HEK293 (cell line): Measurements from ENCODE around the gene PPP1R14B.
A peak's percentile ranks its signal among the peaks of the same experiment; 100 is the strongest.

Experiments used
- CTCF ChIP-seq: fragments of 450-650 bp; formaldehyde crosslinking; IDR thresholded peaks from 2 replicates; pipeline ENCODE4 v1.5.1; 2016; ENCODE audit warnings: missing biosample characterization, missing genetic modification characterization
- FEZF1 ChIP-seq: fragments of 450-650 bp; formaldehyde crosslinking; IDR thresholded peaks from 2 replicates; pipeline ENCODE4 v1.5.1; 2016; ENCODE audit warnings: missing biosample characterization, missing genetic modification characterization
- GLIS1 ChIP-seq: fragments of 450-650 bp; formaldehyde crosslinking; IDR thresholded peaks from 2 replicates; pipeline ENCODE4 v1.5.1; 2016; ENCODE audit warnings: missing biosample characterization, missing genetic modification characterization
- KLF8 ChIP-seq: fragments of 450-650 bp; formaldehyde crosslinking; IDR thresholded peaks from 2 replicates; pipeline ENCODE4 v1.5.1; 2016; ENCODE audit warnings: missing biosample characterization, missing genetic modification characterization
- KLF9 ChIP-seq: fragments of 450-650 bp; formaldehyde crosslinking; IDR thresholded peaks from 2 replicates; pipeline ENCODE4 v1.5.1; 2016; ENCODE audit warnings: missing biosample characterization, missing genetic modification characterization, low read depth
- PATZ1 ChIP-seq: fragments of 450-650 bp; formaldehyde crosslinking; IDR thresholded peaks from 2 replicates; pipeline ENCODE4 v1.5.1; 2016; ENCODE audit warnings: missing biosample characterization, missing genetic modification characterization
- PBX3 ChIP-seq: sonication (generic); formaldehyde crosslinking; IDR thresholded peaks from 2 replicates; pipeline ENCODE4 v1.8.1; 2022; ENCODE audit warnings: mild to moderate bottlenecking, moderate library complexity, missing genetic modification reagents
- PRDM10 ChIP-seq: fragments of 450-650 bp; formaldehyde crosslinking; IDR thresholded peaks from 2 replicates; pipeline ENCODE4 v1.5.1; 2016; ENCODE audit warnings: missing biosample characterization, missing genetic modification characterization
- REPIN1 ChIP-seq: fragments of 450-650 bp; formaldehyde crosslinking; IDR thresholded peaks from 2 replicates; pipeline ENCODE4 v1.5.1; 2017; ENCODE audit warnings: missing biosample characterization, missing genetic modification characterization, low read depth
- ZBTB11 ChIP-seq: fragments of 450-650 bp; formaldehyde crosslinking; conservative IDR thresholded peaks from 2 replicates; pipeline ENCODE4 v1.5.1; 2016; ENCODE audit warnings: low read depth, missing biosample characterization, missing genetic modification characterization
- ZBTB17 ChIP-seq: fragments of 450-650 bp; formaldehyde crosslinking; IDR thresholded peaks from 2 replicates; pipeline ENCODE4 v1.5.1; 2016; ENCODE audit warnings: missing biosample characterization, missing genetic modification characterization
- ZBTB6 ChIP-seq: fragments of 450-650 bp; formaldehyde crosslinking; IDR thresholded peaks from 2 replicates; pipeline ENCODE4 v1.5.1; 2017; ENCODE audit warnings: missing biosample characterization, missing genetic modification characterization
- ZFP69B ChIP-seq: fragments of 450-650 bp; formaldehyde crosslinking; IDR thresholded peaks from 2 replicates; pipeline ENCODE4 v1.5.1; 2016; ENCODE audit warnings: missing biosample characterization, missing genetic modification characterization
- ZNF138 ChIP-seq: fragments of 450-650 bp; formaldehyde crosslinking; IDR thresholded peaks from 2 replicates; pipeline ENCODE4 v1.5.1; 2016; ENCODE audit warnings: missing biosample characterization, missing genetic modification characterization, borderline replicate concordance
- ZNF239 ChIP-seq: fragments of 450-650 bp; formaldehyde crosslinking; IDR thresholded peaks from 2 replicates; pipeline ENCODE4 v1.5.1; 2016; ENCODE audit warnings: missing biosample characterization, missing genetic modification characterization
- ZNF24 ChIP-seq: fragments of 450-650 bp; formaldehyde crosslinking; IDR thresholded peaks from 2 replicates; pipeline ENCODE4 v1.5.1; 2016; ENCODE audit warnings: missing biosample characterization, missing genetic modification characterization
- ZNF335 ChIP-seq: fragments of 450-650 bp; formaldehyde crosslinking; conservative IDR thresholded peaks from 2 replicates; pipeline ENCODE4 v1.5.1; 2016; ENCODE audit warnings: missing biosample characterization, missing genetic modification characterization
- ZNF341 ChIP-seq: fragments of 450-650 bp; formaldehyde crosslinking; IDR thresholded peaks from 2 replicates; pipeline ENCODE4; 2016; ENCODE audit warnings: low read depth, missing biosample characterization, missing genetic modification characterization
- ZNF391 ChIP-seq: fragments of 450-650 bp; formaldehyde crosslinking; IDR thresholded peaks from 2 replicates; pipeline ENCODE4 v1.5.1; 2016; ENCODE audit warnings: low read depth, missing biosample characterization, missing genetic modification characterization, borderline replicate concordance
- ZNF423 ChIP-seq: fragments of 450-650 bp; formaldehyde crosslinking; IDR thresholded peaks from 2 replicates; pipeline ENCODE4 v1.5.1; 2016; ENCODE audit warnings: missing biosample characterization, missing genetic modification characterization
- ZNF610 ChIP-seq: fragments of 450-650 bp; formaldehyde crosslinking; IDR thresholded peaks from 2 replicates; pipeline ENCODE4 v1.5.1; 2016; ENCODE audit warnings: missing biosample characterization, missing genetic modification characterization, borderline replicate concordance
- ZNF76 ChIP-seq: fragments of 450-650 bp; formaldehyde crosslinking; IDR thresholded peaks from 2 replicates; pipeline ENCODE4; 2016; ENCODE audit warnings: low read depth, missing biosample characterization, missing genetic modification characterization, borderline replicate concordance
- ZNF792 ChIP-seq: fragments of 450-650 bp; formaldehyde crosslinking; IDR thresholded peaks from 2 replicates; pipeline ENCODE4 v1.5.1; 2016; ENCODE audit warnings: missing biosample characterization, missing genetic modification characterization

PPP1R14B gene

GRCh38 chr11:64252003-64252872, 5.5 kb upstream of the PPP1R14B start (continued):
- TF ChIP-seq CTCF (tag by site-specific recombination) (peak; percentile 91), ZBTB11 (0 out of 2 replicates have a peak, but pooled peaks have one; percentile 13), KLF9 (tag by site-specific recombination) (peak; percentile 77), FEZF1 (tag by site-specific recombination) (no peak), ZNF610 (tag by site-specific recombination) (no peak), GLIS1 (tag by site-specific recombination) (peak; percentile 17; the same call in 1 of the 2 replicates), ZBTB17 (tag by site-specific recombination) (peak; percentile 66), ZNF239 (tag by site-specific recombination) (no peak), ZNF335 (tag by site-specific recombination) (peak; percentile 56; the same call in 1 of the 2 replicates), ZNF76 (tag by site-specific recombination) (peak; percentile 48; the same call in 1 of the 2 replicates), PATZ1 (tag by site-specific recombination) (peak; percentile 67), ZNF423 (tag by site-specific recombination) (peak; percentile 84), ZBTB6 (no peak), ZNF138 (tag by site-specific recombination) (no peak), KLF8 (tag by site-specific recombination) (peak; percentile 47; the same call in 1 of the 2 replicates), REPIN1 (no peak), ZNF24 (no peak), ZFP69B (tag by site-specific recombination) (no peak), ZNF391 (tag by site-specific recombination) (0 out of 2 replicates have a peak, but pooled peaks have one; percentile 12), ZNF341 (tag by site-specific recombination) (peak; percentile 57), PBX3 (CRISPR knock-in tag) (no peak), PRDM10 (tag by site-specific recombination) (peak; percentile 41; the same call in 1 of the 2 replicates), ZNF792 (no peak)
